Stimulated activated CD4-positive, alpha-beta T cell treated with anti-CD3 and anti-CD28 coated beads, Interleukin-2, amount 100 ng/mL, for 24 hours (primary cell): ENCODE measurements around the gene EXOC3.

Experiments
- DNase-seq, 2 donors: peaks; one replicate each; pipeline ENCODE4 v3.0.0-alpha.2; 2020

EXOC3 gene

GRCh38 chr5:489689-490080 lies 46.7 kb downstream of the EXOC3 start:
- no peak for DNase-seq

- DNase-seq, result no peak
These were observed 47.4 kb downstream of the EXOC3 start for GRCh38 chr5:490116-491106.

DNA sequence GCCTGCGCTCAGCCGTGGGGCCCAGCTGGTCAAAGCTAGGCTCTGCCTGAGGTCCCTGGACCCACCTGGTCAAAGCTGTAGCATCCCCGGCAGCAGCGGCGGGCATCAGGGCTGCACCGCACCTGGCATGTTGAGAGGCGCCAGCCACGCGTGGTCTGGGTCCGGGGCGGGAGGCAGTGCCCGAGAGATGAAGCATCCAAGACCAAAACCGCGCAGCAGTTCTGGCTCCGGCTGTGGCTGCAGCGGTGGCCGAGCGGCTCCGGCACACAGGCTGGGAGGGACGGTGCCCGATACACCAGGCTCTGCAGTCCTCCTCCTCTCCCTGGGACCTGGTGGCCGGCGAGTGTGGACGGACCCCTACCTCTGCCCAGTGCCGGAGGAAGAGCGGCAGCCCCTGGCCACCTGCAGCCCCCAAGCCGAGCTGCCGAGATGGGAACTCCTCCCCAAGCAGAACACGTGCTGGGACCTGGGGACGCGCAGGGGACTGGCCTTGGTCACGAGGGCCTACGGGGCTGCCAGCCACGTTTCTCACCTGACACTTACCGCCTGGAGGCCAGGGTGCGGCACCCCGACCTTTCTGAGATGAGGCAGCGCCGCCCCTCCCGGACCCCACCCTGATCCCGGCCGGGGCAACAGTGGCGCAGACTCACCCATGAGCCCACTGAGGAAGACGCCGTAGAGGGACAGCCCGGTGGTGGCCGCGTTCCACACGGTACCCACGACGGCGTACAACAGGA lies 48.3 kb downstream of the EXOC3 start:
- DNase-seq, result no peak

GRCh38 chr5:491856-492155 lies 48.8 kb downstream of the EXOC3 start:
- no peak for DNase-seq

GRCh38 chr5:492314-492893 lies 49.4 kb downstream of the EXOC3 start:
- DNase-seq, result no peak

DNA sequence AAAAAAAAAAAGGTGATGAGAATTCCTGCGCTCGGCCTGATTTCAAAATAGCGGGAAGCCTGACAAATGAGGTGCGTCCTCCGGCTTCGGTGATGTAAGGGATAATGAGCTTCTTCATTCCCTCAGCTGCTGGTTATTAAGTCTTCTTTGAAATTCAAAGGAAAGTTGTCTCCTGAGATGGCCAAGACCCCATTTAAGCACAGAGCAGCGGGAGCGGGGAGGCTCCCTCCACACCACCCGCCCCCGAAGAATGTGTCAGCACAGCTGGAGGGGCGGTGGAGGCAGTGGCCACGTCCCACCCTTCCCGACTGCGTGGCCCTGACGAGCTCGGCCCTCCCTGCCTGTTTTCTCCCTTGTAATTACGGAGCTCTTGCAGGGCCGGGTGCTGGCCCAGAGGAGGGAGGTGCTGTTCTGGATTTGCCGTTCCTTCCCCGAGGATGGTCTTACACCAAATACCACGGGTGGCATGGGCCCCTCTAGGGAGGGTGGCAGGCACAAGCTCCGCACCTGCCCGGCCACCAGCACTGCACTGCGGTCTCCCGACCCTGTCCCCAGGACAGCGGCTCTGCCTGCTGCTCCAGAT lies 50.2 kb downstream of the EXOC3 start:
- no peak for DNase-seq

DNA sequence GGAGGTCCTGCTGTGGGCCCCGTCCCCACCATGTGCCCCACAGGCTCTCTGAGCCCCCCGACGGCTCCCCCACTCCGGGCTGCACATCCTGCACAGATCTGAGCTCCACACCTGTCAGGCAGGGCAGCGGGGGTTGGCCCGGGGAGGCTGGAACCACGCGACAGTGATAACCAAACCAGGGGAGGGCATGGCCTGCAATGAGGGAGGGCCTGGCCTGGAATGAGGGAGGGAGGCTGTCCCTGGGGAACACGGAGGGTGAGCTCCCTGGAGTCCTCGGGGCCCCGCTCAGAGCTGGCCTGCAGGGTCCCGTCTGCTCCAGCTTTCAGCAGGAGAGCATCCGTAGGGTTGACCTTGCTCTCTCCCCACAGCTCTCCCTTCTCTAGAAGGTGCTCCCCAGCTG lies 50.8 kb downstream of the EXOC3 start:
- no peak for DNase-seq

DNA sequence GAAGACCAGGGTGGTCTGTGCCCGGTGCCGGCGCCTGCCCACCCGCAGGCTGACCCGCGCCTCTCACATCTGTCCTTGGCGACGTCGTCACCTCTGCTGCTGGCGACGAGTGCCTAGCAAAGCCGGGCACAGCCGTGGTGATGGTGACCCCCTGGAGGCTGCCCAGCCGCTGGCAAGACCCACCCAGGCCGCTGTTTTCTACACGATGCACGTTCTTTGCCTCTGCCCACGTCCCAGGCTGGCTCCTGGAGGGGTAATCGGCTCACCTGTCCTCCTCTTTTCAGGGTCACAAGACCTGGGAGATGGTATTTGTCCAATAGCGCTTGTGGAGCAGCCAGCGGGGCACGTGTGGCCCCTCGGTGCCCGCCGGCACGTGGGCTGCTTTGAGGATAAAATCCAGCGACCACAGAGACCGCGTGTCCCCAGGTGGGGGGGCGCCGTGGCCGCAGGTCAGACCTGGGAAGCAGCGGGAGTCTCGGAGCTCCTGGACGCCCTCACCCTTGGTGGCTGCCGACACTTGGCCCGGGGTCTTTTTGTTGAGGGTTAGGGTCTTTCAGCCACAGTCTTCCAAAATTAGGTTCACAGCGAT lies 51.8 kb downstream of the EXOC3 start:
- DNase-seq, result no peak

GRCh38 chr5:496028-496427 lies 53.1 kb downstream of the EXOC3 start:
- no peak for DNase-seq

DNA sequence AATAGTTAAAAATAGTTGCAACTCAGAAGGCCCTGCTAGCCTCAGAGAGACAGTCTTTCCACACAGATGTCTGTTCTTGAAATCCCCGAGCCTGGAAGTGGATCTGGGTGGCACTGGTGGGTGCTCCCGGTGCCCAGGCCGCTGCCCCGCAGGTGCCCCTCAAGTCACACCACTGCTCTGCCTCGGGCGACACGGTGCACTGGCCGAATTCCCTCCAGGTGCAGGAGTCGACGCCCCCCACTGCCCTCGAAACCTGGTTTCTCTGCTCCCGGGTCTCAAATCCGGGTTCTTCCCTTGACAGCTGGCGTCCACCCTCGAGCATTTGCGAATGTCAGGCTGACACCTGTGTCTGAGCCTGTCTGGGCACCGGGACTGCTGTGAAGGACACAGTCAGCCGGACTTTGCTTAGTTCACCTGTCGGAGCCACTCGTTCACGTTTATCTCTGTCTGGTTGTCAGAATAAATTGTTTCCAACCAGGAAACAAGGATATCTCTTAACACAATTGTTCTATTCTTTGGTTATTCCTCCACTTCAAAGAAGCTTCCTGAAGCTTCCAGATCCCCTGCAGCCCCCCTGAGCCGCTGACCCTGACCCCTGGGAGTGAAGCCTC lies 54.2 kb downstream of the EXOC3 start:
- DNase-seq, result no peak

DNA sequence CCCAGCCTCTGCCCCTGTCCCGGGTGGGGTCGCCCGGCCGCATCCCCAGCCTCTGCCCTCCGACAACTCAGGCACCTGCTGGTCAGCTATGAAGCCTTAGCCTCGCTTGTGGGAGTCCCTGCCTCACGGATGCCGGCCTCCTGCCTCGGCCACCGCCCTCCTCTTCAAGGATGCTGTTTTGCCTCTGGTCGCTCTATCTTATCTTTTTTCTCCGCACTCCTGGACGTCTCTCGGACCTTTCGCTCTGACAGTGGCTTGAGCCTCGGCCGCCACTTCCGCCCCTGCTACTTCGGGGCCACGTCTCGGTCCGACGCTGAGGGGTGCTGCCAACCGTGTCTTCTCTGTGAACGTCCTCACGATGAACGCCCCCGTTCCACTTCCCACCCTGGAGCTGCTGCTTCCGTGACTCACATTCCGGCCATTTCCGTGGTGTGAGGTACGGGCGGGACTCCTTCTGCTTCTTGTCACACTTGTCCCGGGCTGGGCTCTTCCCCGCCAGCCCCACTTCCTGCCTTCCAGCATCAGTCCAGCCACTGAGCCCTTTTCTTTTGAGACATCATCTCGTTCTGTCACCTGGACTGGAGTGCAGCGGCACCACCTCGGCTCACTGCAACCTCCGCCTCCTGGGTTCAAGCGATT lies 55.0 kb downstream of the EXOC3 start:
- DNase-seq, result no peak

- DNase-seq, result no peak
These were observed 56.5 kb downstream of the EXOC3 start for GRCh38 chr5:499233-500209.

DNA sequence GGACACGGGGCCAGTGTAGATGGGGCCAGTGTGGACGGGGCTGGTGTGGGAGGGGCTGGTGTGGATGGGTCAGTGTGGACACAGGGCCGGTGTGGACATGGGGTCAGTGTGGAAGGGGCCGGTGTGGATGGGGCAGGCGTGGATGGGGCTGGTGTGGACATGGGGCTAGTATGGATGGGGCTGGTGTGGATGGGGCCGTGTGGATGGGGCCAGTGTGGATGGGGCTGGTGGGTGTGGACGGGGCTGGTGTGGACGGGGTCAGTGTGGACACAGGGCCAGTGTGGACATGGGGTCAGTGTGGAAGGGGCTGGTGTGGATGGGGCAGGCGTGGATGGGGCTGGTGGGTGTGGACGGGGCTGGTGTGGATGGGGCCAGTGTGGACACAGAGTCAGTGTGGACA lies 57.5 kb downstream of the EXOC3 start:
- no peak for DNase-seq

DNA sequence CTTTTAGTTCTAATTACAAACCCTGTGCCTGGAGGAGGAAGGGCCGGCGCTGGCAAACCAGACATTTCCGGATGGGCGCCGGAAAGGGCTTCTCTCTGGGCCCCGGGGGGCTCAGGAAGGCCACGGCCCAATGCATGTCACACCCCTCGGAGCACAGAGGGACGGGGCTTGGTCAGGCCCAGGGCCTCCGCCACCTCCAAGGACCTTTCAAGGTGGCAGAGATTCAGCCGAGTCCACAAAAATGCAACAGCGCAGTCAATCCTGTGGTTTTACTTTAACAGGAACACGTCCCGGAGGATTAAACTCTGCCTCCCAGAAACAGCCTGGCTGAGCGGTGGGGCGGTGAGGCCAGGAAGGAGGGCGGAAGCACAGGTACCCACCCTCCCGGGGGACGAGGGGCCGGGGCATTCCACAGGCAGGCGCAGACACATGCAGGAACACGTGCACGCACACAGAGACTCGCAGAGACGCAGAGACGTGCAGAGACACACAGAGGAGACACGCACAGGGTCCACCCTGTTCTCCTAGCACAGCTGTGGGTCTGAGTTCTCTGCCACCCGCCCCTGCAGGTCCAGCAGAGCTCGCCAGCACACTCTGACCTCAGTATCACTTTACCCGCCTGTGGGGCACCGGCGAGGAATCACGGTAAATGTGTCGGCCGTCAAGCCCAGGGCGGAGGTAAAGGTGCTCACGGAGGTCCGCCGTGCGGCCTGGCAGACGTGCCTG lies 58.3 kb downstream of the EXOC3 start:
- no peak for DNase-seq

GRCh38 chr5:501831-502184 lies 58.8 kb downstream of the EXOC3 start:
- no peak for DNase-seq

DNA sequence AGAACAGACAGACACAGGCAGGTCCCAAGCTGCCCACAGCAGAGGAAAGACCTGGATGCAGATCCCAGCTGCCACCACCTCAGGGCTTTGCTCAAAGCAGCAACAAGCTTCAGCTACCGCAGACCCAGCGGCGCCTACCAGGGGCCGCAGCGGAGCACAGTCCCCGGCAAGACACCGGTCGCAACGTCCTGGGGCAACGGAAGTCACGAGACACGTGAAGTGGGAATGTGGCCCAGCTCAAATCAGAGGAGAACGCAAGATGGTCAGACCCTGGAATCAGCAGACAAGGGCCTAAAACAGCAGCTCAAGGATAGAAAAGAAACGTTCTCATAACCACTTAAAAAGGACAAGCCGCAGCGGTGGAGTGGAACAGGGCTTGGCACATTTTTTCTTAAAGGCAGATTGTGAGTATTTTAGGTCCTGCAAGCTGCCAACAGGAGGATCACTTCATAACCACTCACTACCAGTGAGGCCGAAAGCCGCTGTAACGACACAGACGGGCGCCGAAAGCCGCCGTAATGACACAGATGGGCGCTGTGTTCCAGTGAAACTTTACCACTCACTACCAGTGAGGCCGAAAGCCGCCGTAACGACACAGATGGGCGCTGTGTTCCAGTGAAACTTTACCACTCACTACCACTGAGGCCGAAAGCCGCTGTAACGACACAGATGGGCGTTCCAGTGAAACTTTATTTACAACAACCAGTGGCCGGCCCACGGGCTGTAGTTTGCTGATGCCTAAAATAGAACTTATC lies 59.5 kb downstream of the EXOC3 start:
- no peak for DNase-seq

DNA sequence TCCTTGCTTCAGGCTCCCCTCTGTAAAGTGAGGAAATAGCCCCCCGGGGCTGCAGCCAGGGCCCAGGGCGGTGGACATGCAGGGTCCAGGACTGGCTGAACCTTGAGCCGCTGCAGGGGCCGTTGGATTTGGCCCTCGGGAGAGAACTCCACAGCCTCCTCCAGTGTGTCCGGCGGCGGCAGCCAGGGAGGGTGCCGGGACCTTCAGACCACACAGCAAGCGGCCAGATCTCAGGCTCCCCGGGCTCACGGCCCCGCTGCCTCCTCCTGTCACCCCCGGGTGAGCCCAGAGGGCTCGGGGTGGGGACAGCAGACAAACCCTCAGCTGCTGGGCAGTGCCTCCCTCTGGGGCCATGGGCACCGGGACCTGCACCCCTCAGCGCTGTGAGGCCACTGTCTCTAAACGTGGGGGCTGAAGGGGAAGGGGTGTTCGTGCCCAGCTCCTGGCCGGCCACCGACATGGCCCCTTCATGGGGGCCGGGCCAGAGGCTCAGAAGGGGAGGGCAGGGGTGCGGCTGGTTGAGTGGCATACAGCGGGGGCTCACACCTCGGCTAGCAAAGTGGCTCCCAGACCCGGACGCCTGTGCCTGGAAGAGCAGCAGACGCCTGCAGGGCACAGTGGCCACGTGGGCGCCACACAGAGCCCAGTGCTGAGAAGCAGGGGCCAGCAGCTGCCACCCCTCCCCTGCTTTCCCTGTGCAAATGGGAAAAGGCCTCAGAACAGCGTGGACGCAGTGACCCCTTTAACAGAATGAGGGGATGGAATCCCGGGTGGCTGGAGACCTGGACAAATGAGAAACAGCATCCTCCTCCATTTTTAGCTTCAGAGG lies 61.6 kb downstream of the EXOC3 start:
- DNase-seq, result no peak

DNA sequence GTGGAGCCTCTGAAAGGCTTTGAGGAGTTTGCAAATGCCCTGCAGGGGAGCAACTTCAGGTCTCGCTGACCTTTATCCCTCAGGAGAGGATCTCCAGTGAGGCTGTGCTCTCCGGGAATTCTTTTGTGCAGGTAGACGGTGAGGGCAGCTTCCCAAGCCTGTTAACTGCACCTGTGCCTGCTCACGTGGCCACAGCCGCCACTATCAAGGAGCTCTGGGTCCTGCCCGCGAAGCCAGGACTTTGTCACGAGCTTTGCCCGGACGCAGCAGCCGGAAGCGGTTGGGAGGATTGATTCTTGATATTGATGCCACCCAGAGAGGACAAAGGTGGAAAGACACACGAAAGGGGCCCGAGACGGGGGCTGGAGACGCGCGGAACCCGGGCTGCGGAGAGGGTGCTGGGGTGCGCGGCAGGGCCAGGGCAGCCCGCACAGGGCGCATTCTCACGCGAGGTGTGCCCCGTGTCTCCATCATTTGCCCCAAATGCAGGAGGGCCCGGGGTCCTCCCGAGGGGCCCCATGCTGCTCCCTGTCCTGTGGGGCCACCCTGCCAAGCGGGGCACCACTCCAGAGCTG lies 63.1 kb downstream of the EXOC3 start:
- DNase-seq, result no peak
